Fibroblast of the aortic adventitia (primary cell): ENCODE measurements around the gene ISM2. TPM values are rescaled to one million over a fixed set of nuclear protein-coding genes. Genes with fewer than 3 reads are reported as not detected.

Experiments used
- DNase-seq: peaks from one replicate; pipeline ENCODE4 v3.0.0-alpha.2; 2010; ENCODE audit warnings: low read depth
- H3K4me3 ChIP-seq: 2 replicates; pipeline ENCODE4 v1.5.1; 2011; ENCODE audit warnings: low read depth, mild to moderate bottlenecking, control low read depth, low read length, moderate library complexity
- CTCF ChIP-seq: IDR thresholded peaks from 2 replicates; pipeline ENCODE4 v1.5.1; 2011; ENCODE audit warnings: mild to moderate bottlenecking, low read length, control low read depth, inconsistent platforms; ENCODE audit not compliant: insufficient read depth
- total RNA-seq: library from RNA; depleted of rRNA; stranded (reverse); fragments of >200 nt; gene quantifications from 2 replicates; pipeline ENCODE4 v1.2.3, GENCODE V29; 2012; ENCODE audit warnings: low replicate concordance

The ISM2 gene
- total RNA-seq, 1 donor: 0.09 TPM

GRCh38 chr14:77469539-77469938, 29.1 kb downstream of the ISM2 start:
- no peak overlapping the region for H3K4me3 ChIP-seq
- no peak for DNase-seq
- TF ChIP-seq CTCF: no peak

- no peak for DNase-seq
- no peak overlapping the region for H3K4me3 ChIP-seq
- no peak for TF ChIP-seq CTCF
Measured at GRCh38 chr14:77469067-77469505, 29.5 kb downstream of the ISM2 start.

- no peak for DNase-seq
- TF ChIP-seq CTCF: no peak
Measured at GRCh38 chr14:77467801-77468200, 30.8 kb downstream of the ISM2 start.

DNA sequence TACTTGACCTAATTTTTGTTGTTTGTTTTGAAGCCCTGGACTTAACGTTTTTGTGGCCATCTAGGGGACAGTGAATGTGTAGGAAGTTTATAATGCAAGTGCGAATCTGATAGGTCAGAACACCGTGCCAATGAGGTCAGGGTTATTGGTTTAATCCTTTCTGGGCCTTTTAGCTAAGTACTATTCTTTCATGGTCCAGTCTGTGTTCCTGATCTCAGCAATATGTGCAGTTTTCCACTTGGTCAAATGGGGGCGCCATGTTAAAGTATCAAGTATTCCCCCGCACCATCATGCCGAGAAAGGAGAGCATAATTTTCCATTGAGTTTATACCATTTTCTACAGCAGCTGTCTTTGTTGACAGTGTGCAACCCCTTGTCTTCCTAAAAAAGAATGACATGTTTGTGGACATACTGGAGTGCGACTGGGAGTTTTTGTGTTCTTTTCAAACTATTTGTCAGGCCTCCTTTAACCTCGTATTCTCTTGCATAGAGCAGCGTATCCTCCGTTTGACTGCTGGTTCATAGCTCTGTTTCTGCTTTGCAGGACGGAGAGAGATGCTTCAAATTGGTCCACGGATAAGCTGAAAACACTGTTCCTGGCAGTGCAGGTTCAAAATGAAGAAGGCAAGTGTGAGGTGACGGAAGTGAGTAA, 39.4 kb downstream of the ISM2 start:
- peak; percentile 85 for DNase-seq
- peak overlapping the region; percentile 97 for H3K4me3 ChIP-seq
- TF ChIP-seq CTCF: peak; percentile 75

More at GRCh38 chr14:77467801-77468200, 30.8 kb downstream of the ISM2 start:
- no peak overlapping the region for H3K4me3 ChIP-seq

GRCh38 chr14:77458249-77458950, 40.2 kb downstream of the ISM2 start:
- peak; percentile 35 for DNase-seq
- TF ChIP-seq CTCF: no peak
- peak overlapping the region; percentile 97 for H3K4me3 ChIP-seq

DNA sequence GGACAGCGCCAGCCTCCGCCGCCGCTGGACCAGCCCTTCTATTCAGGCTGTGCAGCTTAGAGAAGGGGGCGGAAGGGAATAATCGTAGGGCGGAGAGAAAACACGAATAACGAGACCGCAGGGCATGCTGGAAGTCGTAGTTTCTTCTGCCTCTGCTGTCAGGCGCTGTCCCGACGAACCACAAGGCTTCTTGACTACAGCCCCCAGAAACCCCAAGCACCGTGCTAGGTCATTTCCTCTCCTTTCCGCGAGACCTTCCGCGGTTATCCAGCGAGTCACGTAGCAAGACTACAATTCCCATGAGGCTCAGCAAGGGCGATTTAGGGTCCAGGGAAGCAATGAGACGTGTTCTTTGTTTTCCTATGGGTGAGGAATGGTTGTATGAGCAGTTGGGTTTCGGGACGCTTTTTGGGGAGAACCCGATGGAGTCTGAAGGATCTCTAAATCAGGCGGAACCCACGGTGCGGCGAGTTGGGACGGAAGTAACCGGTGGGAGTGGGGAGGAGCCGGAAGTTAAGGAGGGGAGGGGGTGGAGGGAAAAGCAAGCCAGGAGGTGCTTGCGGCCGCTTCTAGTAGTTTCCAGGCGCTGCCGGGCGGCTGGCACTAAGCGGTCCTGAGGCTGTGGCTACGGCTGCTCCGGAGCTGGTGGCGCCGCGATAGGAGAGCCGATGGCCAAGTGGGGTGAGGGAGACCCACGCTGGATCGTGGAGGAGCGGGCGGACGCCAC, 40.9 kb downstream of the ISM2 start, which contains the start of the genes AHSA1 and VIPAS39:
Gene AHSA1 (plus strand): TSS at position 572 of the 727 bp plus-strand sequence. CDS start 97 bp downstream, at position 669.
Gene VIPAS39 (minus strand): TSS at position 80 of the 727 bp plus-strand sequence. CDS start 3,499 bp downstream, outside the sequence.
- H3K4me3 ChIP-seq: peak within 1 kb of the TSS; percentile 97
- no peak for TF ChIP-seq CTCF
- DNase-seq: peak; percentile 99
